ENCODE measurements around the gene SH3BGRL3.
"Not testable (repeated sequence)": the region's sequence is repeated elsewhere in the genome, so short reads cannot be mapped to it uniquely, and the experiment has no call there.

SH3BGRL3 gene

GRCh38 chr1:26328597-26328996 is 48.7 kb downstream of the SH3BGRL3 start:
- no peak for TF ChIP-seq CTCF (IDR thresholded peaks at IDR 0.05; ENCODE audit: insufficient read depth, missing control alignments)
- FAIRE-seq (no peak), DNase-seq (ENCODE audit: insufficient read length, low spot score) (no peak)

- DNase-seq (ENCODE audit: insufficient read length, low spot score); FAIRE-seq: not testable (repeated sequence)
Measured at GRCh38 chr1:26329380-26329779, 49.5 kb downstream of the SH3BGRL3 start.

GRCh38 chr1:26330276-26330675 is 50.4 kb downstream of the SH3BGRL3 start:
- no peak for DNase-seq (ENCODE audit: insufficient read length, low spot score)
- TF ChIP-seq CTCF (IDR thresholded peaks at IDR 0.05; ENCODE audit: insufficient read depth, missing control alignments): no peak
- FAIRE-seq: no peak
